ENCODE measurements around the gene SLC39A11. TPM values are rescaled to one million over a fixed set of nuclear protein-coding genes. Genes with fewer than 3 reads are reported as not detected.

SLC39A11 gene
- total and polyA plus RNA-seq, 2 of the 13 experiments (the other 11 are each of a cell fraction or from before 2014, with no cell fraction given) = 17.2 to 31.5 TPM

DNA sequence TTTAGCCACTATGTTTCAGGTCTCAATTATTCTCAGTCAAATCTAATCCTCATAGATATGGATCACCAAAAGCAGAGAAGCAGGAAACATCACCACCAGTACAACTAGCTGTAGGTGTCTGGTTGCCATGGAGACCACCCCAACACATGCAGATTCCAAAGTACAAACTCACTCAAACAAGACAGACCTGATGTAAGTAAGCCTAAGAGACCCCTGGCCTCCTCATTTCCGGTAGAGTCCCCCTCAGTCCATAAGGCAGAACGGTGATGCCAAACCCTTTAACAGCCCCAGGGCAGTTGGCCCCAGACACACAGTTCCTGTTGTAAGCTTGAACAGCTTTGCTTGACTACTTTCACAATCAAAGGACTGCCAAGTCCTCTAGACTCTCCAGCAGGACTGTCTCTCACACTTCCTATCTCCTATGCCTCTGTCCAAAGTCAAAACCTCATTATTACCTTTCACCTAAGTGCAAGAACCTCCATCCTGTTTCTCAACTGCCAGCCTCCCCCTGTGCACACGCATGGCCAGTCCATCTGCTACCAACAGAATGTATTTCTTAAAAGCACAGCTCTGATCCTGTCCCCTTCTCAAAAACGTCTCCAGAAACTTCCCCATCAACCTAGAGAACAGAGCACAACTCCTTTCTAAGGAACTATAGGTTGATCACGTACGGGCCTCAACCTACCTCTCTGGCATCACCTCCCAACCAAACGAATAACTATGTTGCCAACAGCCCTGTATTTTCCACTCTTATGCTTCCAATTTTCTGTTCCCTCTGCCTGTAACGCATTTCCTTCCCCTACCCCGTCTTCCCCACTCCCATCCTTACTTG is 23.9 kb downstream of the SLC39A11 start (continued):
- TF ChIP-seq ATF2 (CRISPR knock-in tag; IDR thresholded peaks at IDR 0.05) (peak; percentile 70; the same call in 1 of the 2 replicates), PRDM4 (CRISPR knock-in tag; IDR thresholded peaks at IDR 0.05; ENCODE audit: borderline replicate concordance) (no peak), ATF7 (IDR thresholded peaks at IDR 0.05) (no peak), ATF7 (CRISPR knock-in tag; IDR thresholded peaks at IDR 0.05) (no peak), ZNF709 (CRISPR knock-in tag; IDR thresholded peaks at IDR 0.05) (0 out of 2 replicates have a peak, but pooled peaks have one; percentile 48), ZNF30 (CRISPR knock-in tag; IDR thresholded peaks at IDR 0.05) (no peak), U2AF2 (IDR thresholded peaks at IDR 0.05; ENCODE audit: low read depth, low read length) (no peak), ZBED4 (CRISPR knock-in tag; IDR thresholded peaks at IDR 0.05; ENCODE audit: borderline replicate concordance) (no peak), ZNF83 (CRISPR knock-in tag; IDR thresholded peaks at IDR 0.05; ENCODE audit: borderline replicate concordance) (no peak), NR1H2 (CRISPR knock-in tag; IDR thresholded peaks at IDR 0.05; ENCODE audit: borderline replicate concordance, low read depth) (no peak), ZKSCAN1 (IDR thresholded peaks at IDR 0.05; ENCODE audit: low read length) (no peak), RCOR2 (CRISPR knock-in tag; IDR thresholded peaks at IDR 0.05) (peak; percentile 67; the same call in 1 of the 2 replicates)
- TF ChIP-seq, protein P1, sequence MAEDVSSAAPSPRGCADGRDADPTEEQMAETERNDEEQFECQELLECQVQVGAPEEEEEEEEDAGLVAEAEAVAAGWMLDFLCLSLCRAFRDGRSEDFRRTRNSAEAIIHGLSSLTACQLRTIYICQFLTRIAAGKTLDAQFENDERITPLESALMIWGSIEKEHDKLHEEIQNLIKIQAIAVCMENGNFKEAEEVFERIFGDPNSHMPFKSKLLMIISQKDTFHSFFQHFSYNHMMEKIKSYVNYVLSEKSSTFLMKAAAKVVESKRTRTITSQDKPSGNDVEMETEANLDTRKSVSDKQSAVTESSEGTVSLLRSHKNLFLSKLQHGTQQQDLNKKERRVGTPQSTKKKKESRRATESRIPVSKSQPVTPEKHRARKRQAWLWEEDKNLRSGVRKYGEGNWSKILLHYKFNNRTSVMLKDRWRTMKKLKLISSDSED (CRISPR knock-in tag; IDR thresholded peaks at IDR 0.05) = no peak
- TF ChIP-seq, protein P2, sequence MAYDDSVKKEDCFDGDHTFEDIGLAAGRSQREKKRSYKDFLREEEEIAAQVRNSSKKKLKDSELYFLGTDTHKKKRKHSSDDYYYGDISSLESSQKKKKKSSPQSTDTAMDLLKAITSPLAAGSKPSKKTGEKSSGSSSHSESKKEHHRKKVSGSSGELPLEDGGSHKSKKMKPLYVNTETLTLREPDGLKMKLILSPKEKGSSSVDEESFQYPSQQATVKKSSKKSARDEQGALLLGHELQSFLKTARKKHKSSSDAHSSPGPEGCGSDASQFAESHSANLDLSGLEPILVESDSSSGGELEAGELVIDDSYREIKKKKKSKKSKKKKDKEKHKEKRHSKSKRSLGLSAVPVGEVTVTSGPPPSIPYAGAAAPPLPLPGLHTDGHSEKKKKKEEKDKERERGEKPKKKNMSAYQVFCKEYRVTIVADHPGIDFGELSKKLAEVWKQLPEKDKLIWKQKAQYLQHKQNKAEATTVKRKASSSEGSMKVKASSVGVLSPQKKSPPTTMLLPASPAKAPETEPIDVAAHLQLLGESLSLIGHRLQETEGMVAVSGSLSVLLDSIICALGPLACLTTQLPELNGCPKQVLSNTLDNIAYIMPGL (CRISPR knock-in tag; IDR thresholded peaks at IDR 0.05; ENCODE audit: borderline replicate concordance in 1 of 2, low read depth in 1 of 2) = no peak; a peak in 1 of 4 replicates

All from HepG2 (cell line).